Calu3 (cell line): Measurements from ENCODE around the gene STIP1. TPM values are rescaled to one million over a fixed set of nuclear protein-coding genes. Genes with fewer than 3 reads are reported as not detected.
A peak's percentile ranks its signal among the peaks of the same experiment; 100 is the strongest.

Experiments used
- BruUV-seq: library from RNA; stranded (reverse); fragments of 400-500 nt; replicated peaks from 2 replicates; lab custom pipeline; 2021; lab: Mats Ljungman, UMichigan
- CTCF ChIA-PET: fragments of 300-600 bp; sonication (Branson Sonifier 250); formaldehyde crosslinking; loops from one replicate; lab custom pipeline; 2022; ENCODE audit warnings: antibody characterized with exemption; lab: Charles Lee
- DNase-seq: peaks from one replicate; pipeline ENCODE4 v3.0.0; 2022
- H3K27ac Mint-ChIP-seq: one replicate; pipeline ENCODE4 v1.8.0; 2022; ENCODE audit warnings: mixed read lengths; ENCODE audit not compliant: unreplicated experiment
- H3K27me3 Mint-ChIP-seq: one replicate; pipeline ENCODE4 v1.8.0; 2022; ENCODE audit warnings: mixed read lengths; ENCODE audit not compliant: unreplicated experiment
- H3K36me3 Mint-ChIP-seq: one replicate; pipeline ENCODE4 v1.8.0; 2022; ENCODE audit warnings: mild to moderate bottlenecking, moderate library complexity, mixed read lengths; ENCODE audit not compliant: insufficient read depth, unreplicated experiment
- H3K4me1 Mint-ChIP-seq: one replicate; pipeline ENCODE4 v1.8.0; 2022; ENCODE audit warnings: mild to moderate bottlenecking, low read depth, mixed read lengths; ENCODE audit not compliant: unreplicated experiment
- H3K4me3 Mint-ChIP-seq: one replicate; pipeline ENCODE4 v1.8.0; 2022; ENCODE audit warnings: mild to moderate bottlenecking, low read depth, moderate library complexity, mixed read lengths; ENCODE audit not compliant: unreplicated experiment
- H3K9me3 Mint-ChIP-seq: one replicate; pipeline ENCODE4 v1.8.0; 2022; ENCODE audit warnings: low read depth, mixed read lengths; ENCODE audit not compliant: unreplicated experiment
- CTCF ChIP-seq: fragments of 200-600 bp; IDR thresholded peaks from one replicate; pipeline ENCODE4 v1.8.0; 2022; ENCODE audit warnings: antibody characterized with exemption; ENCODE audit not compliant: unreplicated experiment
- intact Hi-C: fragments of 100-400 bp; cut with micrococcal nuclease; formaldehyde crosslinking; loops from one replicate; pipeline ENCODE4 v1.10.0; 2022; ENCODE audit not compliant: unreplicated experiment
- total RNA-seq: library from RNA; stranded (reverse); gene quantifications from 2 replicates; pipeline ENCODE4 v1.2.3, GENCODE V29; 2022

Gene STIP1
- total RNA-seq, 1 experiment from 2014 or later, result 391 TPM

GRCh38 chr11:64250415-64251015 lies 64.5 kb downstream of the STIP1 start:
- no peaks in the 10 kb centered on the region for H3K9me3 Mint-ChIP-seq
- BruUV-seq, result no TSS peak
- H3K27me3 Mint-ChIP-seq, result no peaks in the 10 kb centered on the region
- DNase-seq, result no peak
- no peak for TF ChIP-seq CTCF
- CTCF ChIA-PET, result interaction anchor here (0.6 to 1.1 kb wide), 3 partner anchors 17 to 34 kb away, joined by 3 to 8 read pairs (median 3); partner anchors contain the start of gene BAD
- H3K4me1 Mint-ChIP-seq, result peaks cover 11% of the 10 kb centered on the region
- H3K4me3 Mint-ChIP-seq, result peak overlapping the region; percentile 90
- intact Hi-C loops, result no loop called here
- H3K36me3 Mint-ChIP-seq, result peaks cover 83% of the 10 kb centered on the region
- H3K27ac Mint-ChIP-seq, result no peak overlapping the region

- H3K27me3 Mint-ChIP-seq, result no peaks in the 10 kb centered on the region
- CTCF ChIA-PET, result interaction anchor here (0.9 to 1.8 kb wide), 4 partner anchors 10 to 47 kb away, joined by 3 to 16 read pairs (median 10); partner anchors contain the start of genes BAD and FKBP2
- H3K36me3 Mint-ChIP-seq, result peaks cover 77% of the 10 kb centered on the region
- H3K4me3 Mint-ChIP-seq, result peak within 1 kb of the TSS; percentile 90
- intact Hi-C loops, result no loop called here
- BruUV-seq, result no TSS peak
- DNase-seq, result peak; percentile 52
- no peaks in the 10 kb centered on the region for H3K9me3 Mint-ChIP-seq
- H3K27ac Mint-ChIP-seq, result peak within 1 kb of the TSS; percentile 74
- H3K4me1 Mint-ChIP-seq, result peaks cover 11% of the 10 kb centered on the region
- TF ChIP-seq CTCF, result peak; percentile 91
These were observed 65.2 kb downstream of the STIP1 start, which contains the start of gene PLCB3 for GRCh38 chr11:64251016-64251752. Gene PLCB3 (plus strand): TSS chr11:64251530. CDS start chr11:64251650, 120 bp downstream.

- H3K9me3 Mint-ChIP-seq, result no peaks in the 10 kb centered on the region
- no TSS peak for BruUV-seq
- H3K36me3 Mint-ChIP-seq, result peaks cover 72% of the 10 kb centered on the region
- intact Hi-C loops, result no loop called here
- peak overlapping the region; percentile 90 for H3K4me3 Mint-ChIP-seq
- H3K27me3 Mint-ChIP-seq, result no peaks in the 10 kb centered on the region
- peak overlapping the region; percentile 74 for H3K27ac Mint-ChIP-seq
- DNase-seq, result no peak
- peaks cover 11% of the 10 kb centered on the region for H3K4me1 Mint-ChIP-seq
- no peak for TF ChIP-seq CTCF
- CTCF ChIA-PET, result interaction anchor here (0.9 to 1.8 kb wide), 6 partner anchors 10 to 53 kb away, joined by 3 to 16 read pairs (median 6); partner anchors contain the start of genes BAD and FKBP2
These were observed 65.7 kb downstream of the STIP1 start for GRCh38 chr11:64251753-64252002.

GRCh38 chr11:64252003-64252872 lies 66.3 kb downstream of the STIP1 start:
- Mint-ChIP-seq H3K27ac (peak overlapping the region; percentile 74), H3K9me3 (no peaks in the 10 kb centered on the region), H3K36me3 (peaks cover 66% of the 10 kb centered on the region), H3K4me3 (peak overlapping the region; percentile 90), H3K4me1 (peaks cover 11% of the 10 kb centered on the region), H3K27me3 (no peaks in the 10 kb centered on the region)
- no peak for TF ChIP-seq CTCF
- CTCF ChIA-PET, result interaction anchor here (0.7 to 1.8 kb wide), 6 partner anchors 11 to 103 kb away, joined by 3 to 16 read pairs (median 6); partner anchors contain the start of gene FKBP2
- peak; percentile 75 for DNase-seq
- intact Hi-C loops, result no loop called here
- no TSS peak for BruUV-seq
